GM12891 (cell line): ENCODE measurements around the gene COL5A2.

Experiments
- DNase-seq: peaks from one replicate; pipeline ENCODE4 v3.0.0; 2011; ENCODE audit warnings: low spot score; ENCODE audit not compliant: insufficient read length
- FAIRE-seq: peaks from 2 replicates; lab custom pipeline; 2011; peaks lifted over from hg19 to GRCh38; lab: Jason Lieb, UNC
- PAX5 ChIP-seq: IDR thresholded peaks from 2 replicates; pipeline ENCODE4 v1.6.1; 2011; ENCODE audit warnings: low read length, moderate library complexity, mild to moderate bottlenecking; ENCODE audit not compliant: insufficient read depth, severe bottlenecking
- POLR2A ChIP-seq: IDR thresholded peaks from 2 replicates; pipeline ENCODE4 v1.6.1; 2011; ENCODE audit warnings: low read depth, low read length, control low read depth
- POLR2AphosphoS5 ChIP-seq: IDR thresholded peaks from 2 replicates; pipeline ENCODE4 v1.6.1; 2011; ENCODE audit warnings: low read depth, low read length, control low read depth
- POU2F2 ChIP-seq: IDR thresholded peaks from 2 replicates; pipeline ENCODE4 v1.6.1; 2011; ENCODE audit warnings: low read depth, mild to moderate bottlenecking, control low read depth, low read length, moderate library complexity
- SPI1 ChIP-seq: IDR thresholded peaks from 2 replicates; pipeline ENCODE4 v1.6.1; 2011; ENCODE audit warnings: low read depth, low read length, control low read depth
- TAF1 ChIP-seq: IDR thresholded peaks from 2 replicates; pipeline ENCODE4 v1.6.1; 2011; ENCODE audit warnings: low read depth, low read length, control low read depth

Gene COL5A2

GRCh38 chr2:189213250-189213649, 33.7 kb upstream of the COL5A2 start:
- FAIRE-seq (no peak), DNase-seq (no peak)
- no peak for TF ChIP-seq SPI1
- no peak for TF ChIP-seq TAF1
- TF ChIP-seq POLR2A: no peak

DNA sequence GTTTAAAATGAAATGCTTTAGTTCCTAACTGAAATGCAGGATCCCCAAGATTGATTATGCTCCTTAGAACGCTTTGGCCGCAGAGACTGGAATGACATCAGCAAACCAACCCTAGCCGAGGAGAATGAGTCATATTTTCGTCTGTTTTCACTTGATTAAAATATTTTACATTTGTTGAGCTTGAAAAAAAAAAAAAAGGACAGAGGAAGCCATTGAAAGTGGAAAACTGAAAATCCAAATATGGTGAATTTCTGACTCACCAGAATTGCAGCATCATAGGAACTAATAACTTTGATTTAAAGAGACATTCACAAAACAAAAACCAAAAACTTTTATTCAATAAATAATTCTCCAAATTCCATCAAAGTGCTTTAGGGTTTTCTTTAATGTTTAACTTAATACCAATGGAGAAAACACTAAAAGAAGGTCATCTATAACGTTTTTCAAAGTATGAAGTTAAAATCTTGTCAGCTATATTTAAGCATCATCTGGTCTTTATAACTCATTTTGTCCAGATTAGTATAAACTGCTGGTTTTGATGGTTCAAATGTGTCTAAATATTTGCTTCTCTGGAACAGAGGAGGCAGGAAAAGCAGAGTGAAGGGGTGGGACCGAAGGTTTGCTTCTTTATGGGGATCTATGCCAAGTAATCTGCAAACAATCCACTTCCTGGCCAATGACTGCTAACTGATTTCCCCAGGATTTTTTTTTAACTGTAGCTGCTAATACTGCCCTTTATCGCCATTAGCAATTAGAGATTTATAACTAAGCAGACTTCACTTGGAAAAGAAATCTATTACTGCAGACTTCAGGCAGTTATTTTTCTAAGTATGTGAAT, 30.9 kb upstream of the COL5A2 start:
- no peak for FAIRE-seq
- DNase-seq: no peak
- TF ChIP-seq POLR2AphosphoS5 (no peak), POLR2A (no peak), TAF1 (no peak), POU2F2 (no peak), PAX5 (no peak), SPI1 (no peak)

DNA sequence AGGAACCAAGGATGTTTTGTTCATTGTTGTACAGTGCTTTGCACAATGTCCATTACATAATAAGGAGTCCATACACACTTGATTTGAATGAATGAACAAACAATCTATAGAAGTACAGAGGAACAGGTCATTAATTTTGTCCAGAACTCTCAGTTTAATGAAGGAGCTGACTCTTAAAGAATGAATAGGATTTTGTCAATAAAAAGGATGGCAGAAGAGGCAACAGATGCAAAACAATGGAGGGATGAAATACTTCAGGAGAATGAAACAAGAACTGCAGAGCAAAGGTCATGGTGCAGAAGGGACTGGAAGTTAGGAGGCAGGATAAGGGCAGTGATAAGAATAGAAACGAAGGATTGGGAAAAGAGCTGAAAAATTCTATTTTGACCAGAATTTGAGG, 28.7 kb upstream of the COL5A2 start:
- no peak for TF ChIP-seq POLR2AphosphoS5
- TF ChIP-seq POU2F2: no peak
- TF ChIP-seq PAX5: no peak
- TF ChIP-seq TAF1: no peak
- TF ChIP-seq POLR2A: no peak
- TF ChIP-seq SPI1: no peak
- no peak for DNase-seq
- FAIRE-seq: no peak

GRCh38 chr2:189204322-189204941, 24.9 kb upstream of the COL5A2 start:
- DNase-seq (no peak), FAIRE-seq (no peak)
- TF ChIP-seq PAX5: no peak
- no peak for TF ChIP-seq TAF1
- TF ChIP-seq POLR2A: no peak
- TF ChIP-seq SPI1: no peak
- TF ChIP-seq POU2F2: no peak
- TF ChIP-seq POLR2AphosphoS5: no peak

GRCh38 chr2:189203177-189203799, 23.7 kb upstream of the COL5A2 start:
- TF ChIP-seq SPI1 (no peak), TAF1 (no peak), POU2F2 (no peak), POLR2A (no peak), PAX5 (no peak), POLR2AphosphoS5 (no peak)
- no peak for DNase-seq
- no peak for FAIRE-seq

GRCh38 chr2:189199797-189200196, 20.2 kb upstream of the COL5A2 start:
- TF ChIP-seq POLR2AphosphoS5: no peak
- TF ChIP-seq POLR2A: no peak
- no peak for TF ChIP-seq SPI1
- TF ChIP-seq TAF1: no peak
- TF ChIP-seq POU2F2: no peak
- TF ChIP-seq PAX5: no peak
- no peak for DNase-seq
- no peak for FAIRE-seq

DNA sequence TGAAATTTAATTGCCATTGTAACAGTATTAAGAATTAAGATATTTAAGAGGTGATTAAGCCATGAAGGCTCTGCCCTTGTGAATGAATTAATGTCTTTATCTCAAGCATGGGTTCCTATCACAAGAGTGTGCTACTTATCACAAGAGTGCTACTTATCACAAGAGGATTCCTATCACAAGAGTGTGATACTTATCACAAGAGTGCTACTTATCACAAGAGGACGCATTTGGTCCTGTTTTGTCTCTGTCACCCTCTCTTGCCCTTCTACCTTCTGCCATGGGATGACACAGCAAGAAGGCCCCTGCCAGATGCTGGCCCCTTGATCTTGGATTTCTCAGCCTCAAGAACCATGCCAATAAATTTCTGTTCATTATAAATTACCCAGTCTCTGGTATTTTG, 13.2 kb upstream of the COL5A2 start:
- FAIRE-seq: no peak
- DNase-seq: no peak
- TF ChIP-seq POLR2AphosphoS5: no peak
- no peak for TF ChIP-seq POLR2A
- no peak for TF ChIP-seq TAF1
- TF ChIP-seq SPI1: no peak
- TF ChIP-seq PAX5: no peak
- TF ChIP-seq POU2F2: no peak

- no peak for FAIRE-seq
- TF ChIP-seq SPI1 (no peak), POU2F2 (no peak), TAF1 (no peak), POLR2AphosphoS5 (no peak), PAX5 (no peak), POLR2A (no peak)
- no peak for DNase-seq
These were observed 12.2 kb upstream of the COL5A2 start for GRCh38 chr2:189191766-189192165.

GRCh38 chr2:189190685-189191084, 11.1 kb upstream of the COL5A2 start:
- DNase-seq: no peak
- no peak for FAIRE-seq
- TF ChIP-seq POLR2A: no peak
- no peak for TF ChIP-seq PAX5
